Peyer's patch (tissue), 4 donors: ENCODE results near the gene SNX33. TPM values are rescaled to one million over a fixed set of nuclear protein-coding genes. Genes with fewer than 3 reads are reported as not detected.

Experiments used
- DNase-seq, 3 donors: peaks; one replicate each; pipeline ENCODE4 v3.0.0-alpha.2; 2017 to 2019
- H3K27ac ChIP-seq, 4 donors: fragments of 200-600 bp; sonication (generic); one replicate each; pipeline ENCODE4 v1.5.1; 2016 to 2019
- H3K27me3 ChIP-seq, 2 donors: fragments of 200-600 bp; sonication (generic); one replicate each; pipeline ENCODE4 v1.5.1; 2019
- H3K36me3 ChIP-seq, 3 donors: fragments of 200-600 bp; sonication (generic); one replicate each; pipeline ENCODE4 v1.5.1; 2016 to 2019
- H3K4me1 ChIP-seq, 4 donors: fragments of 200-600 bp; sonication (generic); one replicate each; pipeline ENCODE4 v1.5.1; 2016 to 2019
- H3K4me3 ChIP-seq, 4 donors: fragments of 200-600 bp; sonication (generic); 1 replicate in 3 of 4; 2 replicates in 1 of 4; pipeline ENCODE4 v1.5.1; 2016 to 2019; ENCODE audit warnings: mild to moderate bottlenecking in 1 of 4
- H3K9me3 ChIP-seq, 4 donors: fragments of 200-600 bp; sonication (generic); one replicate each; pipeline ENCODE4 v1.5.1; 2016 to 2019; ENCODE audit warnings: mild to moderate bottlenecking in 1 of 4
- POLR2A ChIP-seq, 2 donors: fragments of 450-650 bp; IDR thresholded peaks; one replicate each; pipeline ENCODE4 v1.5.1; 2017; ENCODE audit warnings: antibody characterized with exemption in 2 of 2, mild to moderate bottlenecking in 2 of 2, moderate library complexity in 2 of 2
- total RNA-seq, 4 donors: library from RNA; depleted of rRNA; stranded (reverse); fragments of >200 nt; gene quantifications; one replicate each; pipeline ENCODE4 v1.1.0, GENCODE V29; 2016
- TF ChIP-seq, protein P1 (sequence below), 6 experiments: fragments of 450-650 bp in 4 of 6; fragments of 200-600 bp in 2 of 6; sonication (generic) in 1 of 6; IDR thresholded peaks; one replicate each; pipeline ENCODE4 v1.5.1; 2017 to 2019; ENCODE audit warnings: antibody characterized with exemption in 6 of 6, mild to moderate bottlenecking in 3 of 6, moderate library complexity in 1 of 6

SNX33 gene
- total RNA-seq, 4 donors from 2014 or later: 35.5 to 53.7 (median 49.5) TPM

DNA sequence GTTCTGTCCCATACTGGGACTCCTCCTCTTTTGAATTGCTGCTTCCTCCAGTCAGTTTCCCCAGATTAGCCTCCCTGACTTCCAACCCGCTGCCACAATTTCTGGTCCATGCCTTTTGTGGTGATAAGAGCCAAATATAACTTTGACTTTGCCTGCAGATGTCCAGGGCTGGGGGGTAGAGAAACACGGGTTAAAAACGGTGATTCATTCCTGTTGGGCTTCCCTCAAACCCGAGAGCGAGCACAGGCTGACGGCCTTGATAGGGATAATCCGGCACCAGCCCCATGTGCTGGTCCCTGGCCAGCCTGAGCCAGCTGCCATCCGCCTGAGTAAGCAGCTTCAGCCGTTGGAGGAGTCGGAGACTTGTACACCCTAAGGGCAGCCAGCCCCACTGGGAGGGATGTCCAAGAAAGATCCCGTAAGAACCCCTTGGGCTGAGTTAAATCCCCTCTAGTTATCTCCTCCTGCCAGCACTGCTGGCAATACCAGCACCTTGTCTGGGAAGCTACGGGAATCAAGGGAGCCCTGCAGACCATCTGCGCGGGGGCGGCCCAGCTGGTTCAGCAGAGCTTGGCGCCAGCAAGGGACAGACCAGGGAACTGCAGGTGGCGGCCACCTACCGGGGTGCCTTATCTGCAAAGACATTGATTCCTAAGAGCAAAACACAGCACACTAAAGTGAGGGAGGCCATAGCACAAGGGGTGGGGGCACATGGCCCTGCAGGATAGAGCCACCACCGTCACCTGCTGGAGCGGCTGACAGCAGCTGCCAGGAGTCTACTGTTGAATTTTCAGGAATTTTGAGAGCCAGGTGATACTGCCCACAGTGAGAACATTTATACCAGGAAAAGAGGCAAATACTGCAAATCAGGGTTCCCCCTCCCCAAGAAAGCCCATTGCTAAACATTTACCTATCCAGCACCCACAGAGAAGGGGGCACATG is 46.8 kb downstream of the SNX33 start:
- H3K4me1 ChIP-seq: peaks cover 0 to 34% (median 8%) of the 10 kb centered on the region in 4 donors
- DNase-seq: peak; percentile 26 to 70 (median 63)
- no peaks in the 10 kb centered on the region for H3K27me3 ChIP-seq
- no peak for TF ChIP-seq POLR2A (IDR thresholded peaks at IDR 0.05)
- TF ChIP-seq, protein P1, sequence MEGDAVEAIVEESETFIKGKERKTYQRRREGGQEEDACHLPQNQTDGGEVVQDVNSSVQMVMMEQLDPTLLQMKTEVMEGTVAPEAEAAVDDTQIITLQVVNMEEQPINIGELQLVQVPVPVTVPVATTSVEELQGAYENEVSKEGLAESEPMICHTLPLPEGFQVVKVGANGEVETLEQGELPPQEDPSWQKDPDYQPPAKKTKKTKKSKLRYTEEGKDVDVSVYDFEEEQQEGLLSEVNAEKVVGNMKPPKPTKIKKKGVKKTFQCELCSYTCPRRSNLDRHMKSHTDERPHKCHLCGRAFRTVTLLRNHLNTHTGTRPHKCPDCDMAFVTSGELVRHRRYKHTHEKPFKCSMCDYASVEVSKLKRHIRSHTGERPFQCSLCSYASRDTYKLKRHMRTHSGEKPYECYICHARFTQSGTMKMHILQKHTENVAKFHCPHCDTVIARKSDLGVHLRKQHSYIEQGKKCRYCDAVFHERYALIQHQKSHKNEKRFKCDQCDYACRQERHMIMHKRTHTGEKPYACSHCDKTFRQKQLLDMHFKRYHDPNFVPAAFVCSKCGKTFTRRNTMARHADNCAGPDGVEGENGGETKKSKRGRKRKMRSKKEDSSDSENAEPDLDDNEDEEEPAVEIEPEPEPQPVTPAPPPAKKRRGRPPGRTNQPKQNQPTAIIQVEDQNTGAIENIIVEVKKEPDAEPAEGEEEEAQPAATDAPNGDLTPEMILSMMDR (IDR thresholded peaks at IDR 0.05): peak in 4 of 6 experiments; percentile 22 to 46 (median 36)
- no peak overlapping the region for H3K4me3 ChIP-seq
- H3K27ac ChIP-seq: peak overlapping the region in 2 of 4 donors; percentile 33 to 80
- H3K36me3 ChIP-seq: peaks cover 0 to 3% (median 0%) of the 10 kb centered on the region in 3 donors
- H3K9me3 ChIP-seq: no peaks in the 10 kb centered on the region

DNA sequence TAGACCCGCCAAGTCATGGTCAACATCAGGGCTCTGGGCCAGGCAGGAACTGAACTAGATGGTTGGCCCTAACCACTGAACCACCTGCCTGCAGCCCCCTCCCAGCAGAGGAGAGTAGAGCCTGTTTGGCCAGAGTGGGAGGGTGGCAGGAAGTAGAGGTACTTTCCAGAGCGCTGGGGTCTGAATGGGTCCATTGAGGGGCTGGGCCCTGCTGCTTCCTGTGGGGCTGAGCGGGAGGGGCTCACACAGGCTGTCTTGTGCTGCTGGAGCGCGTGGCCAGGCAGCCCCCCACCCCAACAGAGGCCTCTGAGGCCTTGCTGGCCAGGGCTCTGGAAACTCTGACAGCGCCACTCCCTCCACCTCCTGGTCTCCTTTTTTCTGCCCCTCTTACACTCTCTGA is 47.5 kb downstream of the SNX33 start:
- TF ChIP-seq, protein P1 (IDR thresholded peaks at IDR 0.05): no peak
- no peak for TF ChIP-seq POLR2A (IDR thresholded peaks at IDR 0.05)
- peak overlapping the region in 2 of 4 donors; percentile 33 to 80 for H3K27ac ChIP-seq
- no peaks in the 10 kb centered on the region for H3K27me3 ChIP-seq
- H3K36me3 ChIP-seq: no peaks in the 10 kb centered on the region
- H3K4me3 ChIP-seq: no peak overlapping the region
- H3K4me1 ChIP-seq: peaks cover 0 to 39% (median 10%) of the 10 kb centered on the region in 4 donors
- no peaks in the 10 kb centered on the region for H3K9me3 ChIP-seq
- DNase-seq: no peak

DNA sequence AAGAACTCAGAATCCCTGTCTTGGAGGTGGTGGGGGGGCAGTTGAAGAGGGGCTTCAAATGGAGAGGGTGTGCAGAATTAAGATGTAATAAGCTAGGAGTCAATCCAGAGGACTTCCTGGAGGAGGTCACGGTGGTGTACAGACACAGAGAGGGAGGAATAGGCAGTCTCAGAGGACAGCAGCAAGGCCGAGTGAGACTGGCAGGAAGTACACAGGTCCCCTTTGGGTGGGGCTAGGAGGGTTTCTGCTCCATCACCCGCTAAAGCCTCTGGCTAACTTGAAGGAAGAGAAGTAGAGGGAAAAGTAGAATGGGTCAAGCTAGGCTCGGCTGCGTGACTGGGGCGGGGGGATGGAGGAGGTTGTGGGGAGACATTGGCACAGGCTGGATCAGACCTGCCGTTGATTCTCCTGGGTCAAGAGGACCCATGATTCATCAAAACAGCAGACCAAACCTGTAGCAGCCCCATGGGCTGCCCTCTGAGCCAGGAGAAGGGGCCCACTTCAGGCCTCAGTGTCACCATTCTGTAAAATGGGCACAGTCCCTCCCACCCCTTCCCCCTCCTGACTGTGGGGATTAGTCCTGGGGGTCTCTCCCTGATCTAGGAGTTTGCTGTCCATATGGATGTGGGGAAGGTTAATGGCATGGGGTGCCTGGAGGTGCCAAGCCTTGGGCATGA is 48.1 kb downstream of the SNX33 start:
- TF ChIP-seq POLR2A (IDR thresholded peaks at IDR 0.05): no peak
- TF ChIP-seq, protein P1 (IDR thresholded peaks at IDR 0.05): no peak
- peaks cover 0 to 45% (median 10%) of the 10 kb centered on the region in 4 donors for H3K4me1 ChIP-seq
- H3K9me3 ChIP-seq: no peaks in the 10 kb centered on the region
- H3K27me3 ChIP-seq: no peaks in the 10 kb centered on the region
- no peak overlapping the region for H3K4me3 ChIP-seq
- no peak for DNase-seq
- peak overlapping the region in 3 of 4 donors; percentile 5 to 80 (median 33) for H3K27ac ChIP-seq
- H3K36me3 ChIP-seq: no peaks in the 10 kb centered on the region

DNA sequence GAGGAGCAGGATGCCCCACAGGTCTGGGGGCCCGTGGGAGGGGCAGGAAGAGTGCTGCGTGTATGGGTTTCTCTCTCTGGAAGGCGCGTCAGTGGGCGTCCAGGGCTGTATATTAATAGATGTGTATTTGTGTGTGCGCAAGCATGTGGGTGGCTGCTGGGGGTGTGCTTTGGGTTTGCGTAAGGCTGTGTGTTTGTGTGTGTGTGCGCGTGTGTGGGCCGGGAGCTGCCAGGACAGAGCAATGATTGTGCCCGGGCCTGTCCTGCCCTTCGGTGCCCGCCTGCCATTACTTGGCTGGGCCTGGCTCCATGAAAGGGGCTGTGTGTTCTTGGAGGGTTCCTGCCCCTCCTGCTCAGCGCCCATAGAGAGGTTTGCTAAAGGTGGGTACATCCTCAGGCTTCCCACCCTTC is 48.6 kb downstream of the SNX33 start:
- TF ChIP-seq, protein P1 (IDR thresholded peaks at IDR 0.05): no peak
- TF ChIP-seq POLR2A (IDR thresholded peaks at IDR 0.05): no peak
- no peak for DNase-seq
- no peaks in the 10 kb centered on the region for H3K9me3 ChIP-seq

DNA sequence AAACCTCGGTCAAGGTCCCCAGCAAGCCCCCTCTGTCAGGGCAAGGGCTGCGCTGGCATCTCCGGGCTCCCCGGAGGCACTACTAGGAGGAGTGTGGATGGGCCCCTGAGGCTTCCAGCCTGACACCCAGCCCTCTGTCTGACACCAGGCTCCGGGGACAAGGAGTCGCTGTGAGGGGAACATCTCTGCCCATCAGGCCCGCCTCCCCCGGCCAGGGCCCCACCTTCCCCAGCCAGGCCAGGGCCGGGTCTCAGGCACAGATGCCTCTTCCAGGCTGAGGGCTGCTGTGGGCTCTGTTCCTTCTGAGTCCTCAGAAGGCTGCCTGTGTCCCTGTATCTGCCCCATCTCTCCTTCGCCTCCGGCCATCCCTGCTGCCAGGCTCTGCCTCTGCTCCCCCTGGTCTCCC is 49.1 kb downstream of the SNX33 start:
- H3K4me1 ChIP-seq: peaks cover 0 to 45% (median 10%) of the 10 kb centered on the region in 4 donors
- H3K27ac ChIP-seq: peak overlapping the region in 3 of 4 donors; percentile 9 to 80 (median 52)

More for the DNA sequence above, 48.6 kb downstream of the SNX33 start:
- peaks cover 0 to 45% (median 10%) of the 10 kb centered on the region in 4 donors for H3K4me1 ChIP-seq
- no peak overlapping the region for H3K4me3 ChIP-seq
- no peaks in the 10 kb centered on the region for H3K36me3 ChIP-seq
- peak overlapping the region in 3 of 4 donors; percentile 9 to 80 (median 52) for H3K27ac ChIP-seq
- H3K27me3 ChIP-seq: no peaks in the 10 kb centered on the region

More for the DNA sequence above, 49.1 kb downstream of the SNX33 start:
- no peak for DNase-seq
- Histone ChIP-seq H3K36me3 (no peaks in the 10 kb centered on the region), H3K4me3 (no peak overlapping the region), H3K9me3 (no peaks in the 10 kb centered on the region), H3K27me3 (no peaks in the 10 kb centered on the region)
- no peak for TF ChIP-seq POLR2A (IDR thresholded peaks at IDR 0.05)
- TF ChIP-seq, protein P1 (IDR thresholded peaks at IDR 0.05): no peak
